ENCODE results near the gene FNTB. TPM values are rescaled to one million over a fixed set of nuclear protein-coding genes. Genes with fewer than 3 reads are reported as not detected.
A peak's percentile ranks its signal among the peaks of the same experiment; 100 is the strongest.

Gene FNTB
- total and polyA plus RNA-seq, 12 donors, result 14.6 to 20.8 (median 16.5) TPM

- WGBS, 2 donors, result 92 to 96% methylated on average over 8 of the region's 8 CpGs
- ATAC-seq, result peak in 2 of 8 donors; percentile 1
- H3K4me1 ChIP-seq, result peaks cover 0 to 56% (median 23%) of the 10 kb centered on the region in 9 donors
- TF ChIP-seq CTCF (IDR thresholded peaks at IDR 0.05), result no peak
- no peak for DNase-seq
- intact Hi-C loops (cut with DNase I), result loop anchor here in 1 of 10 donors (2.0 kb wide), 1 partner anchor 34 kb away; no protein-coding TSS in a partner anchor
- H3K9me3 ChIP-seq, result no peaks in the 10 kb centered on the region
- peak overlapping the region; percentile 47 to 96 (median 82) for H3K27ac ChIP-seq
- H3K27me3 ChIP-seq, result no peaks in the 10 kb centered on the region
- H3K4me3 ChIP-seq, result no peak overlapping the region
- H3K36me3 ChIP-seq, result peaks cover 0 to 47% (median 5%) of the 10 kb centered on the region in 9 donors
Observed at GRCh38 chr14:64951291-64951690, 35.4 kb upstream of the FNTB start.

- peak; percentile 23 to 37 for DNase-seq
- peak overlapping the region; percentile 47 to 96 (median 82) for H3K27ac ChIP-seq
- peaks cover 0 to 56% (median 23%) of the 10 kb centered on the region in 9 donors for H3K4me1 ChIP-seq
- ATAC-seq, result peak; percentile 4 to 69 (median 48)
- intact Hi-C loops (cut with DNase I), result loop anchor here in 1 of 10 donors (2.0 kb wide), 1 partner anchor 33 kb away; no protein-coding TSS in a partner anchor
- H3K4me3 ChIP-seq, result no peak overlapping the region
- no peaks in the 10 kb centered on the region for H3K27me3 ChIP-seq
- no peaks in the 10 kb centered on the region for H3K9me3 ChIP-seq
- H3K36me3 ChIP-seq, result peaks cover 0 to 45% (median 5%) of the 10 kb centered on the region in 9 donors
- no peak for TF ChIP-seq CTCF (IDR thresholded peaks at IDR 0.05)
Observed at GRCh38 chr14:64951724-64952123, 35.0 kb upstream of the FNTB start.

- 71 to 72% methylated on average over 7 of the region's 7 CpGs for WGBS, 2 donors
- intact Hi-C loops (cut with DNase I), result no loop called here
- DNase-seq (no peak), ATAC-seq (no peak)
- peaks cover 0 to 56% (median 23%) of the 10 kb centered on the region in 9 donors for H3K4me1 ChIP-seq
- H3K9me3 ChIP-seq, result no peaks in the 10 kb centered on the region
- TF ChIP-seq CTCF (IDR thresholded peaks at IDR 0.05), result no peak
- H3K27ac ChIP-seq, result peak overlapping the region in 4 of 10 donors; percentile 87 to 96 (median 90)
- H3K27me3 ChIP-seq, result no peaks in the 10 kb centered on the region
- H3K36me3 ChIP-seq, result peaks cover 0 to 38% (median 5%) of the 10 kb centered on the region in 9 donors
- H3K4me3 ChIP-seq, result no peak overlapping the region
Observed at GRCh38 chr14:64952598-64953309, 33.9 kb upstream of the FNTB start.

GRCh38 chr14:64953310-64953654 is 33.4 kb upstream of the FNTB start:
- TF ChIP-seq CTCF (IDR thresholded peaks at IDR 0.05), result no peak
- Histone ChIP-seq H3K4me1 (peaks cover 0 to 51% (median 23%) of the 10 kb centered on the region in 9 donors), H3K27me3 (no peaks in the 10 kb centered on the region), H3K4me3 (no peak overlapping the region), H3K9me3 (no peaks in the 10 kb centered on the region), H3K36me3 (peaks cover 0 to 32% (median 1%) of the 10 kb centered on the region in 9 donors), H3K27ac (peak overlapping the region in 1 of 10 donors; percentile 96)
- intact Hi-C loops (cut with DNase I), result no loop called here
- ATAC-seq, result no peak
- no peak for DNase-seq
- WGBS, 2 donors, result 86 to 89% methylated on average over 8 of the region's 8 CpGs
